Activated CD4-positive, alpha-beta T cell treated with anti-CD3 and anti-CD28 coated beads, Interleukin-2, amount 50 U/mL, for 48 hours (primary cell): ENCODE measurements around the gene LILRB4.
"Not testable (repeated sequence)": the region's sequence is repeated elsewhere in the genome, so short reads cannot be mapped to it uniquely, and the experiment has no call there.

Experiments
- DNase-seq, 2 experiments: peaks; one replicate each; pipeline ENCODE4 v3.0.0-alpha.2; 2020

Gene LILRB4

DNA sequence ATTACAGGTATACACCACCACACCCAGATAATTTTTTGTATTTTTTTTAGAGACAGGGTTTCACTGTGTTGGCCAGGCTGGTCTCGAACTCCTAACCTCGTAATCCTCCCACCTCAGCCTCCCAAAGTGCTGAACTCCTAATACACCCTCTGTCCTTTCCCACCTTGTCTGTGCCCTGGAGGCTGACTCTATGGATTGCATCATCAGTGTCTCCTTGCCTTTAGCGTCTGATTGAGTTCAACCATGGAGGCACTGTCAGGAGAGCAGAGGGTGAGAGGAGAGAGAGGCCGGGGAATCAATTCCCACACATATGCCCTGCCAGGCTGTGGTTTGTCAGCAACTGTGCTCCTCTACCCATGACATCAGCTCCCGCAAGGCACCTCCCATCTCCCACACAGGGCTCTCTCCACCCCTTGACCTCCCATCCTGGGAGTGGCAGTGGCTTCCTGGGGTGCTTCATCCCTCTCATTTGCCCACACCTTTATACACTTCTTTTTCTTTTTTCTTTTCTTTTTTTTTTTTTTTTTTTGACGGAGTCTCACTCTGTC, 12.6 kb upstream of the LILRB4 start:
- DNase-seq, result no peak

DNA sequence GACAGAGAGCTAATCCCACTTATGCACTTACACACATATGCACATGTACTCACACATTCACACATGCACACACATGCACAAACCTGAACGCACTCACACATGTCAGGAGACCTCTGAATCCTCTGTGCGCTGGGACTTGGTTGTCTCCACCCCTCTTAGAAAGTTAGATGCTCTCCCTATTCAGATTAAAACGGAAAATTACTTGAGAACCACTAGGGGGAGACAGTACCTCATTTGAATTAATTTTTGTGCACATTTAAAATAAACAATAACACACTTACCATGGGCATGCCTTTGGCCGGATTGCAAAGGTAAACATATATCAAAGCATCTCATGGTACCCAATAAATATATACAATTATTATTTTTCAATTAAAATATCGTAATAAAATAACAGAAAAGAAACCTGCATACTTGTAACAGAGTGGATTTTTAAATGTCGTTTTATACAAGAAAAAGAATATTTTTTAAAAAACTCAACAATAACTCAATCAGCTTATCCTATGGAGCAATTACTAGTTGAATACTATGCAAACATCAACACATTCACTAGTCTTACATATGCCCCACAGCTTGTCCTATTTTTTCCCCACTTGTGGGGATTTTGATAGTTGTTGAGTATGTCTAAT, 9.5 kb upstream of the LILRB4 start:
- DNase-seq, result no peak

DNA sequence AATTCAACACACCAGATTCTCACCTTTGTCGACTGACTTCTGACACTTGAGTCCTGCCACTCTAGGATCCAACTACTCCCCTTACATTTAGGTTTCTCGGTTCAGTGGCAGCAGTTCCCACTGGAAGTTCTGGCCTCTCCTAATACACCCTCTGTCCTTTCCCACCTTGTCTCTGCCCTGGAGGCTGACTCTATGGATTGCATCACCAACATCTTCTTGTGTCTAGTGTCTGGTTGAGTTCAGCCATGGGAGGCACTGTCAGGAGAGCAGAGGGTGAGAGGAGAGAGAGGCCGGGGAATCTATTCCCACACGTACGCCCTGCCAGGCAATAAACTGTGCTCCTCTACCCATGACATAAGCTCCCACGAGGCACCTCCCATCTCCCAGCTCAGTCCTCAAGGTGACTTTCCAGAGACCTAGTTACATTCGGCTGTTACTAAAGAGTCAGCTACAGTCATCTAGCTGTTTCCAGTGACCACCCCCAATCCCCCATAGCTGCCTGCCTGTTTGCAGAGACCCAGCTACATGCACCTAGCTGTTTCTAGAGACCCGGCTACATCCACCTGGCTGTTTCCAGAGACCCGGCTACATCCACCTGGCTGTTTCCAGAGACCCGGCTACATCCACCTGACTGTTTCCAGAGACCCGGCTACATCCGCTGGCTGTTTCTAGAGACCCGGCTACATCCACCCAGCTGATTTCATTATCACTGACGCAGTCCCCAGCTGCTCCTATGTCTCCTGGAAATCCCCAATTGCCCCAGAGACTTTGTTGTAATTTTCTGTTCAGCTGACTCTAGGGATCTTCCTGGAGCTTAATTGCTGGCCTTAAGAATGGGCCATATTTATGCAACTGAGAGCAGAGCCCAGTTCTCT, 8.1 kb upstream of the LILRB4 start:
- no peak for DNase-seq

DNA sequence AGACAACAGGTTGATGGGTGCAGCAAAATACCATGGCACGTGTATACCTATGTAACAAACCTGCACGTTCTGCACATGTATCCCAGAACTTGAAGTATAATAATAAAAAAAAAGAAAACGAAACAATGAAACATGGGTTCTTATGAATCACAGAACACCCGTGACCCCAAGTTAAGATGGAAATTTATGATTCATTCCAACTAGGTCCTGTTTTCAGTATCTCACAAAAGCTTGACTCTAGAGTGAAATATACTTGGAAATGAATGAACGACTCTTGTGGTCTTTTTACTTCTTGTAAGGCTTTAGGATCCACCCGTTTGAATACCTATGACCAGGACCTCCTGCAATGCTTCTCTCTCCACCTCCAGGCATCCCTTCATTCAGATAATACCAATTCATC, 3.5 kb upstream of the LILRB4 start:
- DNase-seq, result no peak

DNA sequence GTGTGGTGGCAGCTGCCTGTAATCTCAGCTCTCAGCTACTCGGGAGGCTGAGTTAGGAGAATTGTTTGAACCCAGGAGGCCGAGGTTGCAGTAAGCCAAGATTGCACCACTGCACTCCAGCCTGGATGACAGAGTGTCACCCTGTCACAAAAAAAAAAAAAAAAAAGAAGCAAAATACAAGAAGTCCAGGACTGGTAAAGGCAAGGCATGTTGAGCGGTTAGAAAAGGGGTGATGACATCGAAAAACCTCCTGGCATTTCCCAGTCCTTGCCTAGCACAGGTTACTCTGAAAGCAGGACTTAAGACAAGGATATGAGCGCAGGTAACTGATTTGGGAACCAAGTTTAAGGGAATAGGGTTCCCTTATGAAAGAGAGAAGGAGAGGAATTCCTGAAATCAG, 2.5 kb upstream of the LILRB4 start:
- no peak for DNase-seq

DNA sequence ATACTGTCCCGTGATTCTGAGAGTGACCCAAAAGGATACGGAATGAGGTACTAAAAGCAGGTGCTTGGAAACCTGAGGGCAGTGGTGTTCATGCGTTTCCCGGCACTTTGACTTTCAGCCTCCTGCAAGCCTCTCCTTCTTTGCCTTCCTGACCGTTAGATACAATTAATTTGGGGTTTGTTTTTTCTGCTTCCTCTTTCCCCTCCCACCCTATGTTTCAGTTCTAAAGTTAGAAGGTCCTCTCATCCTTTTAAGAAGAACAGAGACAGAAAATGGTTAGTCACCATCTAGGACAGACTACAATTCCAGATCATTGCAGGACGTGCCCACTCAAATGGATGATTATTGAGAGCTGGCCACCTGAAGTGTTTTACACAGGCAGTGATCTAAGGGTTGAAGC, 1.8 kb upstream of the LILRB4 start:
- no peak for DNase-seq

DNA sequence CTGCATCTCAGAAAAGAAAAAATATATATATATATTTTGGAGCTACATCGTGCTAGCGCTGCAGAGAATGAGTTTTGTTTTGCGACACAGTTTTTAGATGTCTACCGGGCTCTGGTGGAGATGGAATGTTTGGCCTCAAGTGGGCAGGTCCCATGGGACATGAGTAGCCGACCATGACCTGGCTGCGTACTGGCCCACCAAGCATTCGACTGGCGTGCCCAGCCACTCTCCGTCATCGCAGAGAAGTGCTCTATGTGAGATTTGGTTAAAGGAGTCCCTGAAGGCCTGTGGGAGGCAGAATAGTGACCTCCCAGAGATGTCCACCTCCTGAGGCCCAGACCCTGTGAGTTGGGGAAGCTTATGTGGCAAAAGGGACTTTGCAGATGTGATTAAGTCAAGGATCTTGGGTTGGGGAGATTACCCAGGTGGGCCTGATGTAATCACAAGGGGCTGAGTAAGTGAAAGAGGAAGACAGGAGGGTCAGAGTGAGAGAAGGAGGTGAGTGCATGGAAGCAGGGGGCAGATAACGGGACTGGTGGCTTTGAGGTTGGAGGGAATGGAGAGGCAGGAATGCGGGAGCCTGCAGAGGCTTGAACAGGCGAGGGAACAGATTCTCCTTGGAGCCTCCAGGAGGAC, 821 bp upstream of the LILRB4 start:
- no peak for DNase-seq

DNA sequence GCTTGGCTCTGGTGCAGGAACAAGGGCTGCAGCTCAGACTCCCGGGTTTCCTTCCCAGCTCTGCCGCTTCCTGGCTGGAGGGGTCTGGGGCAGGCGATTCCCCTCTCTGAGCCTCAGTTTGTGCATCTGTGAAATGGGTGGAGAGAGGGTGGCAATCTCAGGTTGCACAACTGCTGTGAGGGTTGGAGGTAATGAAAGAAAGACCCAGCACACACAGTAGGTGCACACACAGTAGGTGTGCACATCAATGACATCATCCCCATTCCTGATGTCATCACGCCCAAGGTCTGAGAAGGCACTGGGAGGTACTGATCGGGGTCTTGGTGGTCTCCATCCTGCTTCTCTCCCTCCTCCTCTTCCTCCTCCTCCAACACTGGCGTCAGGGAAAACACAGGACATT, 2.7 kb downstream of the LILRB4 start:
- DNase-seq, result no peak

DNA sequence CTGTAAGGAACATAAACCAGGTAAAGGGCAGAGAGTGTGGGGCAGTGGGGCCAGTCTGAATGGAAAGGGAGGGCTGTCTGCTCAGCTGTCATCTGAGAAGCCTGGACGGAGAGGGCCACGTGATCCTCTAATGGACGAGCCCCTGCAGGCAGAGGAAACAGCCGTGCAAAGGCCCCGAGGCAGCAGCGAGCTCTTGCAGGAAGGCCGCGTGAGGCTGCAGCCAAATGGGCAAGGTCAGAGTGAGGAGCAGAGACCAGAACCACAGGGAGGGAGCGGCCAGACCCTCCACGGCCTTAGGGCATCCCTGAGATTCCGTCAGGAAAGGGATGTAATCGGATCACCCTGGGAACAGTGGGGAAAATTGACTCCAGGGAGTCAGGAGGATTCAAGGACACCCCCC, 4.4 kb downstream of the LILRB4 start:
- no peak for DNase-seq

DNA sequence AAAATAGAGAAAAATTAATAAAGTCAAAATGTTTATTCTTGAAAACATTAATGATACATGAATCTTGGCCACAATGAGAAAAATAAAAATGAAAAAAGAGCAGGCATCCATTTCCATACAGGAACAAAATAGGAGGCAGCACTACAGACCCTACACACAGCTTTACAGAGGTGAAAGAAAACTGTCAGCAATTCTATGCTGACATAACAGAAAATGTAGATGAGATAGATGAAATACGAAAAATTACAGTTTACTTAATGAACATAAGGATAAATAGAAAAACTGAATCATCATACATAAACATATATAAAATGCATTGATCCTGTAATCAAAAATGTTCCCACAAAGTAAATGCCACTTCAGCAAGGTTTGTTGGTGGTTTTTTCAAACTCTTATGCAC, 5.6 kb downstream of the LILRB4 start:
- DNase-seq, result no peak

DNA sequence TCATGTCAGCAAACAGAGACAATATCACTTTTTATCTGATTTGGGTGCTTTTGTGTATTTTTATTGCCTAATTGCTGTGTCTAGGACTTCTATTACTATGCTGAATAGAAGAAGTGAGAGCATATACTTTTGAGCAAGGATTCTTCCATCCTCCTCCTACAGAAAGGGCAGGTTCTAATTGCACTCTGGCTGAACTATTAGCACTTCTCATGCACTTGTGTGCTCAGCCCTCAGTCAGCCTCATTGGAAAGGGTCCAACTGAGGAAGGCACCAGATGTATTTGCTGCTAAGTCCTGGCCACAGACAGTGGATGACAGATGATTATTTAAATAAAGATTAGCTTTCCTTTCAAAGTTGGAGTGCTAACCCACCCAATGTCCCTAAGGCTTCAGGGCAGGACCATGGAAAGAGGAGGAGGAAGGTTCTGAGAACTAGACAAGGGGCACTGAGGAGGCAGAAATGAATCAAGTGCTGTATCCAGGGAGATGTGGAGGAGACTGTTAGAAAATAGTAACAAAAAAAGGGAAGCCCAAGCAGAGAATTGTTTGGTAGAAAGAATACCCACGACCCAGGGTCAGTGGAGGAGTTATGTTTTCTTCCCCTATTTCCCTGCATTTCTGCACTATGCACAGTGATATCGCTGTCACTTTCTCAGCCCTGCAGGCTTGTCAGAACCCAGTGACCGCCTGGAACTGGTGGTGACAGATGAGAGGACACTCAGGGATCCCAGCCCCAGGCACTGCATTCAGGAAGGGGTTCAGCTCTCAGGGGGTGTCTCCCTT, 8.0 kb downstream of the LILRB4 start:
- DNase-seq, result no peak

DNA sequence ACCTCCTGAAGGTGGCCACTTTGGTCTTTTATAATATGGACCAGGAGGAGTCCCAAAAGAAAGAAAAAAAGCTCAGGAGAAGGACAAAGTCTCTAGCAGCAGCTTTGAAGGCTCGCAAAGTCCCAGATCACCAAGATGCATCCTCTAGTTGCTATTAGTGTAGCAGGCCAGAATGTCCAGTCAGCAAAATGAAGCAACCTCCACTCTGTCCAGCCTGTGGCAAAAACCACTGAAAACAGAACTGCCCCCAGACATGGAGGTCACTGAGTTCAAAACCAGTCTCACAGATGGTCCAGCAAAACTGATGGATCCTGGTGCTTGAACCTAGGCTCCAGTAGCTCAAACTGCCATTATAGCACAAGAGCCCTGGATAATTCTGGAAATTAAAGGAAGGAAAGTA, 10.4 kb downstream of the LILRB4 start:
- DNase-seq, result no peak

DNA sequence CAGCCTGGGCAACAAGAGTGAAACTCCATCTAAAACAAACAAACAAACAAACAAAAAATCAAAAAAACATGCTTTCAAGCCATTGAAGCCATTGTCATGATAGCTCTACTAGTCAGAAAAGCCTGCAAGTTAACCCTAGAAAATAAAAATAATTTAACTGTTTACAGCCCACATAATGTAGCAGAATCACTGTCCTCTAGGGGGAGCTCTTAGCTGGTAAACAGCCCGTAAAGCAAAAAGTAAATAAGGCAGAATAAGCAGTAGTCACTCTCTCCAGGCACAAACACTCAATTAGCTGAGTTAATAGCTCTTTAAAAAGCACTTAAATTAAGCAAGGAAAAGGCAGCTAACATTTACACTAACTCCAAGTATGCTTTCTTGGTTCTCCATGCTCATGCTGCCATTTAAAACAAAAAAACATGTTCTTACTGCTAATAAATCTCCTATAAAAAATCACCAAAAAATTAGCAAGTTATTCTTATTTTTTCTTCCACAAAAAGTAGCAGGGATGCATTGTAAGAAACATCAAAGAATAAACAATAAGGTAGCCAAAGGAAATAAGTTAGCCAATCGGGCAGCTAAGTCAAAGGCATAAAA, 11.3 kb downstream of the LILRB4 start:
- no peak for DNase-seq

DNA sequence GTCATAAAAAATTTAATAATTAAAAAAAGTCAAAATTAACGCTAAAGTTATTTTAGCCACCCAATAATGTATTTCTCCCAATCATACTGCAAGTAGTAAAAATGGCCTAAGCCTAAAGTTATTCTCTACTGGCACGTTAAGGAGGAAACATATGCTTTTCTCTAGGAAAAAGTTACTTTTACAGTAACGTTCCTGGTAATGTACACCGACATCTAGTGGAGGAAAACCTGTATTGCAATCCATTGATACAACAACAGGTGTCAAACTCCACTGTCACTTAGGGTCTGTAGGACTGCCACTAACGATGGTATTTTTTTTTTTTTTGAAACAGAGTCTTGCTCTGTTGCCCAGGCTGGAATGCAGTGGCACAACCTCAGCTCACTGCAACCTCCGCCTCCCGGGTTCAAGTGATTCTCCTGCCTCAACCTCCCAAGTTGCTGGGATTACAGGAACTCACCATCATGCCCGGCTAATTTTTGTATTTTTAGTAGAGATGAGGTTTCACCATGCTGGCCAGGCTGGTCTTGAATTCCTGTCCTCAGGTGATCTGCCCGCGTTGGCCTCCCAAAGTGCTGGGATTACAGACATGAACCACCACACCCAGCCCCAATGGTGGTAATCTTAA, 13.5 kb downstream of the LILRB4 start:
- not testable (repeated sequence) for DNase-seq

DNA sequence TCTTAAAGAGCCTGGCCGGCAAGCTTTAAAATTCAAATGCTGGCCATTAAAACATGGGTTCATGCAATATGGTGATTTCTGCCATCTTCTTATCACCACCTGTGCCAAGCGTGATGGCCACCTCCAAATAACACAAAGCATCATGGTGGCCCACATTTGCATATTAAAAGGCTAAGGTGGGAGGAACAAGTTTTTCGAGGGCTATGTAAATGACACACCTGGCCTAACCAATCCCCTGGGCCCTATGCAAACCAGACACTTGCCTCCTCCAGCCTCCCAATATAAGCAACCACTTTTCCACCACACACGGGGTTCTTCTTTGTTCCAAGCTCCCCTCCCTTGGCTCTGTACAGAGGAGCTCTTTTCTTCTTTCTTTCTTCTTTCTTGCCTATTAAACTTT, 14.4 kb downstream of the LILRB4 start:
- no peak for DNase-seq

DNA sequence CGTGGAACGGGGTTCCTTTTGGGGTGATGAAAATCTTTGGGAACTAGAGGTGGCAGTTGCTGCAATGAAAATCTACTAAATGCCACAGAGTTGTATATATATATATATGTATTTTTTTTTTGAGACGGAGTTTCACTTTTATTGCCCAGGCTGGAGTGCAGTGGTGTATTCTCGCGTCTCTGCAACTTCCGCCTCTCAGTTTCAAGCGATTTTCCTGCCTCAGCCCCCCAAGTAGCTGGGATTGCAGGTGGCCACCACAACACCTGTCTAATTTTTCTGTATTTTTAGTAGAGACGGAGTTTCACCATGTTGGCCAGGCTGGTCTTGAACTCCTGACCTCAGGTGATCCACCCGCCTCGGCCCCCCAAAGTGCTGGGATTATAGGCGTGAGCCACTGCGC, 18.8 kb downstream of the LILRB4 start:
- DNase-seq, result not testable (repeated sequence)

DNA sequence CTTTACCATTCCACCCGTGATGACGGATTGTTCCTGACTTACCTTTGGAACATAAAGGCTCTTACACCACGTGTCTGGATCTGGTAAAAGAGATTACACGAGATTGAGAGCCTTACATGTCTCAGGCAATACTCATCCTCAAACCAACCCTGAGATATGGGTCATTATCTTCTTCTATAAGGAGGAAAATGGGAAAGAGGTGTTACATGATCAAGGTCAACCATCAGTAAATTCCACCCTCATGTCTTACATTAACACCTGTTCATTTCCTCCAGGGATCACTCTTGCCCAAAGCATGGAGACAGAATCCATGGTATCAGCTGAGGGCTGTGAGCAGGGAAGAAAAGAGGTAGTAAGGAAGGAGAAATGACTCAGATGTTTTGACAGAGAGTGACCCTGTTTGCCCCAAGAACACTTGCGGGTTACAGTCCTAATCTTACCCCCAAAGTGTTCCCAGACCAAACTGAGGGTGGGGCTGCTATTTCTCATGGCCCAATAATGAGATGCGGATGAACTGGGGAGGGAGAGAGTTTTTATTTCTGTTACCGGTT, 19.6 kb downstream of the LILRB4 start:
- no peak for DNase-seq

DNA sequence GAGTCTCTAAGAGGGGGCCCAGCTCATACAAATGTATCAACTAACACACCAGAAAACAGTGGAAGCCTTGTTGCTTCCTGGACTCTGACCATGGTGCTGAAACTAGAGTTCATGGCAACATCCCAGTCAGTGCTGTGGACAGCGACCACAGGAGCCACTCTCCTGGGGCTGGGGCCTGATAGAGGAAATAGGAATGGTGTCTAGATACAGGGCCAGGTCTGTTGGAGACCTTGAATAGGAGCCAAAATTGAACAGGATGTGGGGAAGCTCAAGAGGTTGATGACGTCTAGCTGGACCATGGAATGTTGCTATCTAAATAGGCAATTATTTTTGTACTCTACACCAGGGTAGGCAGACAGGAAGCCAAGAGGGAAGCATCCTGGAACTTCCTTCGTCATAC, 21.7 kb downstream of the LILRB4 start:
- DNase-seq, result no peak

DNA sequence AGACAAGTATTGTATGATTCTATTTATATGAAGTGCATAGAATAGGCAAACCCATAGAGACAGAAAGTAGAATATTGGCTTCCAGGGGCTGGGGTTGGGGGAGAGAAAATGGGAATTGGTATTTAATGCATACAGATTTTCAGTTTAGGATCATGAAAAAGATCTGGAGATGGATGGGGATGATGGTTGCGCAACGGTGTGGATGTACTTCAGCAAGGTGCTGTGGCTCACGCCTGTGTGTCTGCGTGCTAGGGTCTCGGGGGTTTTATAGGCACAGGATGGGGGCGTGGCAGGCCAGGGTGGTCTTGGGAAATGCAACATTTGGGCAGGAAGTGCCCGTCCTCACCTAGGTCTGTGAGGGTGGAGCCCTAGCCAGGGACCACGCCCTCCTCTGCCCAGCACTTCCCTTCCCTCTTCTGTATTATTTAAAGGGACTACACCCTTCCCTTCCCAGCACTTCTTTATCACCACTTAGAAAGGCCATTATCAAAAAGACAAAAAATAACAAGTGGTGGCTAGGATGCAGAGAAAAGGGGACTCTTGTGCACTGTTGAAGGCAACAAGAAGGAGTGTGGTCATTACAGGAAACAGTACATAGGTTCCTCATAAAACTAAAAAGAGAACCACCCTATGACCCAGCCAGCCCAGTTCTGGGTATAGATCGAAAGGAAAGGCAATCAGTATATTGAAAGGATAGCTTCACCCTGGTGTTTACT, 29.0 kb downstream of the LILRB4 start:
- no peak for DNase-seq

DNA sequence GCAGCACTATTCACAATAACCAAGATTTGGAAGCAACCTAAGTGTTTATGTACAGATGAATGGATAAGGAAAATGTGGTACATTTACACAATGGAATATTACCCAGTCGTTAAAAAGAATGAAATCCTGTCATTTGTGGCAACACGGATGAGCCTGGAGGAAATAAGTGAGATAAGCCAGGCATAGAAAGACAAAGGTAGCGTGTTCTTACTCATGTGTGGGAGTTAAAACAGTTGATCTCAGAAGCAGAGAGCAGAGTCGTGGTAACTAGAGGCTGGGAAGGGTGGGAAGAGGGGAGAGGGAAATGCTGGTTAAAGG, 29.5 kb downstream of the LILRB4 start:
- DNase-seq, result no peak

DNA sequence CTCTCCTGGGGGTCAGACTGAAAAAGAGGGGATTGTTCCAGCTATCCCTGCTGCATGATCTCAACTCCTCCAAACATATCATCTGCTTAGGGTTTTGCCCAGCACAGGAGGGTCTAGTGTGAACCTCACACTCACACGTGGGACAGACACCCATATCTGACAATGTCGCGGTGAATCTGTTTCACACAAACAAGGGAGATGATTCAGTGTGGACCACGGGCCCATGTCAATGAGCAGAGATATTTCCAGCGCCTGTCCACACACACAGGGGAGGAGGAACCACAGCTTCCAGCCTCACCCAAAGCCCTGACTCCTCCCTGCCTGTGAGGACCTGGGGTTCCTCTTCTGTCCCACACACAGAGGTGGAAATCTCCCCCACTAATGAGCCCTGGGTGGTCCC, 31.9 kb downstream of the LILRB4 start:
- DNase-seq, result no peak
